SK-N-SH (cell line): ENCODE results near the gene MED27.

Source experiments
- EP300 ChIP-seq, 2 experiments: IDR thresholded peaks; 2 replicates each; pipeline versions ENCODE4 v1.4.0 to v1.6.1; 2012; ENCODE audit warnings: borderline replicate concordance in 1 of 2, low read depth in 1 of 2, low read length in 1 of 2
- EZH2phosphoT487 ChIP-seq: fragments of 200-600 bp; sonication (generic); IDR thresholded peaks from 2 replicates; pipeline ENCODE4 v1.6.1; 2017; ENCODE audit warnings: low read depth, mixed run types, mild to moderate bottlenecking, antibody characterized with exemption, moderate library complexity, borderline replicate concordance
- FOXM1 ChIP-seq: IDR thresholded peaks from 2 replicates; pipeline ENCODE4 v1.4.0; 2012; ENCODE audit warnings: low read depth, mild to moderate bottlenecking
- GATA2 ChIP-seq: sonication (generic); formaldehyde crosslinking; IDR thresholded peaks from 2 replicates; pipeline ENCODE4 v1.5.0; 2020; ENCODE audit warnings: mild to moderate bottlenecking, missing genetic modification reagents
- POLR2AphosphoS5 ChIP-seq: IDR thresholded peaks from 2 replicates; pipeline ENCODE4 v1.6.1; 2012; ENCODE audit warnings: low read depth, low read length
- RCOR1 ChIP-seq: fragments of 150-350 bp; IDR thresholded peaks from 2 replicates; pipeline ENCODE4 v1.6.1; 2017; ENCODE audit warnings: antibody characterized with exemption, low read length
- RFX5 ChIP-seq: IDR thresholded peaks from 2 replicates; pipeline ENCODE4 v1.6.1; 2012; ENCODE audit warnings: mild to moderate bottlenecking, improper control_type of control experiment, low read length
- RXRA ChIP-seq: IDR thresholded peaks from 2 replicates; pipeline ENCODE4 v1.4.0; 2012; ENCODE audit warnings: low read depth, mild to moderate bottlenecking, borderline replicate concordance
- SMC3 ChIP-seq: IDR thresholded peaks from 2 replicates; pipeline ENCODE4 v1.6.1; 2012; ENCODE audit warnings: low read depth, low read length, improper control_type of control experiment
- YY1 ChIP-seq: IDR thresholded peaks from 2 replicates; pipeline ENCODE4 v1.4.0; 2012; ENCODE audit warnings: low read depth, mild to moderate bottlenecking
- TF ChIP-seq, protein P1 (sequence below): fragments of 200-600 bp; sonication (generic); IDR thresholded peaks from 2 replicates; pipeline ENCODE4 v1.6.1; 2017; ENCODE audit warnings: antibody characterized with exemption, mild to moderate bottlenecking, moderate library complexity
- TF ChIP-seq, protein P2 (sequence below): IDR thresholded peaks from 2 replicates; pipeline ENCODE4 v1.6.1; 2012; ENCODE audit warnings: mild to moderate bottlenecking, low read depth, low read length, moderate library complexity
- TF ChIP-seq, protein P3 (sequence below): IDR thresholded peaks from 2 replicates; pipeline ENCODE4 v1.4.0; 2012; ENCODE audit warnings: low read depth

DNA sequence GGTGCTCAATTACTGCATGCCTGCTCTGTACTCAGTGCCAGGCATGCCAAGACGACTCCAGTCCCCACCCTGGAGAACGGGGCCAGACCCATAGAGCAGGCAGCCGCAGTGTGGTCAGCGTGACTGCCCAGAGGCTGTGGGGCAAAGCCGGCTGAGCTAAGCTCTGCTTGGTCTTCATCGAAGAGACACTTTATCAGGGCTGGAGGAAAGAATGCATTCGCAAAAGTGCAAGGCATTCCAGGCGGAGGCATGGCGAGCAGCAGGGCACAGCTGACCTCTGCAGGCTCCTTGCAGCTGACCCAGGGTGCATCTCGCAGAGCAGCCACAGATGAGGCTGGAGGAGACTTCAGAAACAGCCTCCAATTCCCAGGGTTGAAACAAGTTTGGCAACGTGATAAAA lies 13.6 kb downstream of the MED27 start:
- no peak for TF ChIP-seq EP300 (IDR thresholded peaks at IDR 0.05; ENCODE audit: borderline replicate concordance in 1 of 2, low read depth in 1 of 2, low read length in 1 of 2)
- TF ChIP-seq RCOR1, result no peak
- TF ChIP-seq, protein P1, sequence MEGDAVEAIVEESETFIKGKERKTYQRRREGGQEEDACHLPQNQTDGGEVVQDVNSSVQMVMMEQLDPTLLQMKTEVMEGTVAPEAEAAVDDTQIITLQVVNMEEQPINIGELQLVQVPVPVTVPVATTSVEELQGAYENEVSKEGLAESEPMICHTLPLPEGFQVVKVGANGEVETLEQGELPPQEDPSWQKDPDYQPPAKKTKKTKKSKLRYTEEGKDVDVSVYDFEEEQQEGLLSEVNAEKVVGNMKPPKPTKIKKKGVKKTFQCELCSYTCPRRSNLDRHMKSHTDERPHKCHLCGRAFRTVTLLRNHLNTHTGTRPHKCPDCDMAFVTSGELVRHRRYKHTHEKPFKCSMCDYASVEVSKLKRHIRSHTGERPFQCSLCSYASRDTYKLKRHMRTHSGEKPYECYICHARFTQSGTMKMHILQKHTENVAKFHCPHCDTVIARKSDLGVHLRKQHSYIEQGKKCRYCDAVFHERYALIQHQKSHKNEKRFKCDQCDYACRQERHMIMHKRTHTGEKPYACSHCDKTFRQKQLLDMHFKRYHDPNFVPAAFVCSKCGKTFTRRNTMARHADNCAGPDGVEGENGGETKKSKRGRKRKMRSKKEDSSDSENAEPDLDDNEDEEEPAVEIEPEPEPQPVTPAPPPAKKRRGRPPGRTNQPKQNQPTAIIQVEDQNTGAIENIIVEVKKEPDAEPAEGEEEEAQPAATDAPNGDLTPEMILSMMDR, result no peak
- TF ChIP-seq YY1, result no peak
- no peak for TF ChIP-seq POLR2AphosphoS5
- TF ChIP-seq GATA2 (CRISPR knock-in tag), result no peak
- no peak for TF ChIP-seq SMC3
- TF ChIP-seq, protein P2, sequence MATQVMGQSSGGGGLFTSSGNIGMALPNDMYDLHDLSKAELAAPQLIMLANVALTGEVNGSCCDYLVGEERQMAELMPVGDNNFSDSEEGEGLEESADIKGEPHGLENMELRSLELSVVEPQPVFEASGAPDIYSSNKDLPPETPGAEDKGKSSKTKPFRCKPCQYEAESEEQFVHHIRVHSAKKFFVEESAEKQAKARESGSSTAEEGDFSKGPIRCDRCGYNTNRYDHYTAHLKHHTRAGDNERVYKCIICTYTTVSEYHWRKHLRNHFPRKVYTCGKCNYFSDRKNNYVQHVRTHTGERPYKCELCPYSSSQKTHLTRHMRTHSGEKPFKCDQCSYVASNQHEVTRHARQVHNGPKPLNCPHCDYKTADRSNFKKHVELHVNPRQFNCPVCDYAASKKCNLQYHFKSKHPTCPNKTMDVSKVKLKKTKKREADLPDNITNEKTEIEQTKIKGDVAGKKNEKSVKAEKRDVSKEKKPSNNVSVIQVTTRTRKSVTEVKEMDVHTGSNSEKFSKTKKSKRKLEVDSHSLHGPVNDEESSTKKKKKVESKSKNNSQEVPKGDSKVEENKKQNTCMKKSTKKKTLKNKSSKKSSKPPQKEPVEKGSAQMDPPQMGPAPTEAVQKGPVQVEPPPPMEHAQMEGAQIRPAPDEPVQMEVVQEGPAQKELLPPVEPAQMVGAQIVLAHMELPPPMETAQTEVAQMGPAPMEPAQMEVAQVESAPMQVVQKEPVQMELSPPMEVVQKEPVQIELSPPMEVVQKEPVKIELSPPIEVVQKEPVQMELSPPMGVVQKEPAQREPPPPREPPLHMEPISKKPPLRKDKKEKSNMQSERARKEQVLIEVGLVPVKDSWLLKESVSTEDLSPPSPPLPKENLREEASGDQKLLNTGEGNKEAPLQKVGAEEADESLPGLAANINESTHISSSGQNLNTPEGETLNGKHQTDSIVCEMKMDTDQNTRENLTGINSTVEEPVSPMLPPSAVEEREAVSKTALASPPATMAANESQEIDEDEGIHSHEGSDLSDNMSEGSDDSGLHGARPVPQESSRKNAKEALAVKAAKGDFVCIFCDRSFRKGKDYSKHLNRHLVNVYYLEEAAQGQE, result no peak
- TF ChIP-seq, protein P3, sequence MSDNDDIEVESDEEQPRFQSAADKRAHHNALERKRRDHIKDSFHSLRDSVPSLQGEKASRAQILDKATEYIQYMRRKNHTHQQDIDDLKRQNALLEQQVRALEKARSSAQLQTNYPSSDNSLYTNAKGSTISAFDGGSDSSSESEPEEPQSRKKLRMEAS, result no peak
- no peak for TF ChIP-seq RXRA
- TF ChIP-seq FOXM1, result no peak
- TF ChIP-seq EZH2phosphoT487, result no peak
- TF ChIP-seq RFX5, result no peak
